Epithelial cell of proximal tubule (primary cell): ENCODE results near the gene RHO. TPM values are rescaled to one million over a fixed set of nuclear protein-coding genes. Genes with fewer than 3 reads are reported as not detected.
"Not testable (repeated sequence)": the region's sequence is repeated elsewhere in the genome, so short reads cannot be mapped to it uniquely, and the experiment has no call there.

Experiments used
- DNase-seq: peaks from one replicate; pipeline ENCODE4 v3.0.0-alpha.2; 2011; ENCODE audit warnings: low read depth
- H3K4me3 ChIP-seq: 2 replicates; pipeline ENCODE4 v1.5.1; 2011; ENCODE audit warnings: low read depth, mild to moderate bottlenecking, low read length
- total RNA-seq: library from RNA; depleted of rRNA; stranded (reverse); fragments of >200 nt; gene quantifications from 2 replicates; pipeline ENCODE4 v1.2.3, GENCODE V29; 2015
- TF ChIP-seq, protein P1 (sequence below): conservative IDR thresholded peaks from 2 replicates; pipeline ENCODE4 v1.5.1; 2012; ENCODE audit warnings: low read depth, mild to moderate bottlenecking, low read length

The RHO gene
- total RNA-seq, 1 donor from 2014 or later: not detected

DNA sequence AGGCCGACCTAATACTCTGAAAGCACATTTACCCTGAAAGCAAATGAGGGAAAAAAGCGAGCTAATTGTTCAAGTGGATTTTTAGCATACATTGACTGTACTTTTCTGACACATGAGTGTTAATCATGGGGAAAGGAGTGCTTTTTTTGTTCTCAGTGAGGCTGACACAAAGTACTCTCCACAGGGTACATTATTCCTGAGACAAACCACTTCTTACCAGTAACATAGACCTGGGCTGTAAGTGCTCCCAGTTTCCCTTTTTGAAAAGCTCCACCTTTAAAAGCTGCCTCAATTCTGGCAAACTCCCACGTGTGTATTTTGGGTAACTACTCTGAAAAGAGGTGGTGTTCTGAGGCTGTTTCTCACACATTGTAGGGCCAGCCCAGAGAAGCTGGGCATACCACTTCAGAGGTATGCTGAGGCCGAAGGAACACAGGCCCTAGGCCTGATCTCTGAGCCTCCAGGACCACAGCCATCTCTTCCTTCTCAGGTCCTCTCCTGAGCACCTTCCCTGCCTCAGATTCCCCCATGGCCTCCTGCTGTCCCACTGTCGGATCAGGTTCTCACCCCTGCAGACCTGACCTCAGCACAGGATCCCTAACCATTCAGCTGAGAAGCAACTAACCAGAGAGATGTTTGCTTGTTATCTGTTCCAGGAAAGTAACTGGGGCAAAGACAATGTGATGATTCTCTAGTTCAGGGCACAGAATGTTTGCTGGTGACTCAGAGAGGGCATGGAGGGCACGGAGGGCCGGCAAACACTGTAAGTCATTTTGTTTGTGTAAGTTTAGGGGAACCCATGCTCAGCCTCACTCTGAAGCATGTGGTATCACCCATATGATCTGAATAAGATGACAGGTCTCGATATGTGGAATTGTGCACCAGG is 29.6 kb upstream of the RHO start:
- H3K4me3 ChIP-seq, DNase-seq: not testable (repeated sequence)

DNA sequence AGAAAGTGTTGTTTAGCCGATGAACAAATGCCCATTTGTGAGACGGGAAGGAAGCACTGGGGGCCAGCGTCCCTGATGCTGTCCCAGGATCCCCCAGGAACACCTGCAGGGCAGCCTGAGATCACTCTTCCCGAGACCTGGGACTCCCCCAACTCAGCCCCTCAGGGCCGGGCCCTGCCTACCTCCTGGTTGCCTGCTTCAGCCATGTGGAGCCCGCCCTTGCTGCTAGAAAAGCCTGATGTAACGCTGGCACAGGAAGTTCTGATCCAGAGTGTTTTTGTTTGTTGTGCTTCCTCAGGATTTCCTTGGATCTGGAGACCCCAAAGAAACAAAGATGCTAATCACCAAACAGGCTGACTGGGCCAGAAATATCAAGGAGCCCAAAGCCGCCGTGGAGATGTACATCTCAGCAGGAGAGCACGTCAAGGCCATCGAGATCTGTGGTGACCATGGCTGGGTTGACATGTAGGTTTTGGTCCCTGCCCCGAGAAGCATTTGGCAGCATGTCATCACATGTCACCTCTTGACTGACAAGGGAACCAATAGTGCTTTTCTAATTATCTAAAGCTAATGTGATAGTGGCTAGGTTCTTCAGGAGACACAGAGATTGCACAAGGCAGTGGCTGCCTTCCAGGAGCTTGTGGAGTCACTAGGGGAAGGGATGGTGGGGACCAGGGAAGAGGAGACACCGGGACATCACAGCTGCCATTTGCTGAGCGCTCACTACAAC is 28.7 kb upstream of the RHO start:
- not testable (repeated sequence) for DNase-seq

DNA sequence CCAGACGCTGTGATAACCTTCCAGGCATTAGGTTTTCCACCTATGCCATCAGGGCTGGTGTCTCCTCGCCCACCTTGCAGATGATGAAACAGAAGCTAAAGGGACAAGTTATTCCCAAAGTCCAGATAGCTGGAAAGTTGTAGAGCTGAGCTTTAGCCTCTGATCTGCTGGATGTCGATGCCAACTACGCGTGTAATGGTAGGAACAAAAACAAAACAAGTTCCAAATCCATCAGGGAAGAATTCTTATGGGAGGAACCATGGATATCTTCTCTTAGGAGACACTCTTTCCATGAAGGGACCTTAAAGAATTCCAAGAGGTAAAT is 28.1 kb upstream of the RHO start:
- TF ChIP-seq, protein P1, sequence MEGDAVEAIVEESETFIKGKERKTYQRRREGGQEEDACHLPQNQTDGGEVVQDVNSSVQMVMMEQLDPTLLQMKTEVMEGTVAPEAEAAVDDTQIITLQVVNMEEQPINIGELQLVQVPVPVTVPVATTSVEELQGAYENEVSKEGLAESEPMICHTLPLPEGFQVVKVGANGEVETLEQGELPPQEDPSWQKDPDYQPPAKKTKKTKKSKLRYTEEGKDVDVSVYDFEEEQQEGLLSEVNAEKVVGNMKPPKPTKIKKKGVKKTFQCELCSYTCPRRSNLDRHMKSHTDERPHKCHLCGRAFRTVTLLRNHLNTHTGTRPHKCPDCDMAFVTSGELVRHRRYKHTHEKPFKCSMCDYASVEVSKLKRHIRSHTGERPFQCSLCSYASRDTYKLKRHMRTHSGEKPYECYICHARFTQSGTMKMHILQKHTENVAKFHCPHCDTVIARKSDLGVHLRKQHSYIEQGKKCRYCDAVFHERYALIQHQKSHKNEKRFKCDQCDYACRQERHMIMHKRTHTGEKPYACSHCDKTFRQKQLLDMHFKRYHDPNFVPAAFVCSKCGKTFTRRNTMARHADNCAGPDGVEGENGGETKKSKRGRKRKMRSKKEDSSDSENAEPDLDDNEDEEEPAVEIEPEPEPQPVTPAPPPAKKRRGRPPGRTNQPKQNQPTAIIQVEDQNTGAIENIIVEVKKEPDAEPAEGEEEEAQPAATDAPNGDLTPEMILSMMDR: no peak

More for the DNA sequence above, 28.7 kb upstream of the RHO start:
- not testable (repeated sequence) for H3K4me3 ChIP-seq

DNA sequence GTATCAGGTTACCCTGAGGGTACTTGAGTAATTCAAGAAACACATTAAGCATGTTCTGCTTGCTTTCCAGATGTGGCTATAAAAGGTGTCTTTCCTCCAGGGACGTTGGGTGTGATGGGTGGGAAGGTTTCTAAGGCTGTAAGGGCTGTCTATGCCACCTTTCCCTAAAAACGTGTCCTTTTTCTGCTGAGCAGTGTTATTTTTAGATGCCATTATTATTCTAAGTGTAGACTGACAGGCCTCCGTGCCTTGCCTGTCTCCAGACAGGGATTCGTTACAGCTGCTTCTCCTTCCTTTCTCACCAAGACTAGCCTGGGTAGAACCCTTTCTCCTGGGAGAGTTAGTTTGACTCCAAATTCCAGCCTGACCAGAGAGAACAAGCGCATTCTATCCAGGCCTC is 26.8 kb upstream of the RHO start:
- H3K4me3 ChIP-seq: no peak overlapping the region
- TF ChIP-seq, protein P1: no peak
- DNase-seq: no peak

More for the DNA sequence above, 28.1 kb upstream of the RHO start:
- H3K4me3 ChIP-seq: no peak overlapping the region
- no peak for DNase-seq

DNA sequence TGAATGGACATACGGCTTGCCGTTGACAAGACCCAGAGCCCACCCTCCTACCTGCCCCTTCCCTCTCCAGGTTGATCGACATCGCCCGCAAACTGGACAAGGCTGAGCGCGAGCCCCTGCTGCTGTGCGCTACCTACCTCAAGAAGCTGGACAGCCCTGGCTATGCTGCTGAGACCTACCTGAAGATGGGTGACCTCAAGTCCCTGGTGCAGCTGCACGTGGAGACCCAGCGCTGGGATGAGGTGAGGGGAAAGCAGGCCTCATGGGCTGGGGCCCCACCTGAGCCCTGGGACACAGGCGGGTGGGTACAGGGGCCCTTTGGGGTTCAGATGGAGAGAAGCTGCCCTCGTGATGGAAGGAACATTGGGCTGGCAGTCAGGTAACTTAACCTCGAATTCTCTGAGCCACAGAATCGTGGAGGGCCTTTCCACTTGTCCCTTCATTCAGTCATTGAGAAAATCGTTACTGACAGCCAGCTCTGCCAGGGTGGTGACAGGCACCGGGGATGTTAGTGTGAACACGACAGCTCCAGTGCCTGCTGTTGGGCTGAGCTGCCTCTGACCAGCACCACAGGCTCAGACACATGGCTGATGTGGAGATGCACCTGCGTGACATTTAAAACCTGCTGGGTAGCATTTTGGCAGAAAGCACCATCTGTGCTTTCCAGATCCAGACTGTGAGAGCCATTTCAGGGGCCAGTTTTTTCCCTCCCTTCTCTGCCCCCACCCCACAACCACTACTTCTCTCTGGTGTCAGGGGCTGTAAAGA is 25.6 kb upstream of the RHO start:
- no peak overlapping the region for H3K4me3 ChIP-seq
- DNase-seq: no peak
- TF ChIP-seq, protein P1: no peak

DNA sequence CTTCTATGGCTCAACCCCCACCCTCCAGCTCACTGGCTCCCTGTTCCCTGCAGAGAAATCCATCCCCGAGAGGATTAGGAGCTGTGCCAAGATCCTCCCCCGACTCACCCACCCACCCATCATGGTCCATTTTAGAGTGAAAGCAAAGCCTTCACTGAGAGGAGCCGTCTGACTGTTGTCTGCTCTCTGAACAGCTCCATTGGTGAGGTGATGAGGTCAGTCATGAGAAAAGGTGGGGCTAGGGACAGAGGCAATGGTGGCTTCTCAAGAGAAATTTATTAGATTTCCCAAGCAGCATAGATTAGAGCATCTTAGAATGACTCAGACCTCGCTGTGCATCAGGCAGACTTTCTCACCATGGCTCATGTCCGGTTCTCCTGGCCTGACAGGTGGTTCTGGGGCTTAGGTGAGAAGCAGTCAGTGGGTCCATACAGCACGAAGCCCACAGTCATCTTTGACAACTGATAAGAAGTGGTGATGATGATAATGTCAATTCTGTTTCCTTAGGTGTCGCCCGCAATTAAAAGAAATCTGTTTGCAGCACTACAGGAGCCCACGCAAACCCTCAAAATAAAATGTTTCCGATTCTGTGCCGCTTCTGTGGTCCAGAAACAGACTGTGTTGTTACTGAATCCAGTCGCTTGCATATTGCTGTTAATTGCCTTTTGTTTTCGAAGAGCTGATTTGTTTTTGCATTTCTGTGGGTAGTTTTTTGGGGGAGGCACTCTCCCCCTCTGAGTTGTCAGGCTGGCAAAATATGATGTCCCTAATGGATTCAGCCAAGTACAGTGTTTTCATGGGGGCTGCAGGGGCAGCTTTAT is 24.8 kb upstream of the RHO start:
- DNase-seq: no peak
- TF ChIP-seq, protein P1: no peak
- H3K4me3 ChIP-seq: no peak overlapping the region

DNA sequence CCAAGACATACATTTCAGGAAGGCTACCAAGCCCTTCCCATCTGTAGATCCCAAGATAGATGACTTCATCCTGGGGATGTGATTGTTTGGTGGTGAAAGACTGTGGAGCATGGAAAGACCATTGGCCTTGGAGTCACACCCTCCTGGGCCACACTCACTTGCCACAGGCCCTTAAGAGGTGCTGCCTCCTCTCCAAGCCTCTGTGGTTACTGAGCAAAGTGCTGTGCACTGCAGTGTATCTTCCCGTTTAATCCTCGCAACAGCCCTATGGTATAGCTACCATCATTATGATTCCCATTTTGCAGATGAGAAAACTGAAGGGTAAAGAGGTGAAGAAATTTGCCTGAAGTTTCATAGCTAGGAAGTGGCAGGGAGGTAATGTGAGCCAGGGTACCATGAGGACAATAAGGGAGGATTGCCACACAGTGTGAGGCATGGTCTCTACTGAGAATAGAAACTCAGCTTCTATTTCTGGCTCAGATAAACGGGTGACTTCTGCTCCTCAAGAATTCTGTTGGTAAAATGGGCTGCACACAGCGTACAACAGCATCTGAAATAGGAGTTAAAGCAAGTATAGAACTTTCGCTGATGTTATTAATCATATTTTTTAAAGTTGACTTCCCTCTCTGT is 23.9 kb upstream of the RHO start:
- H3K4me3 ChIP-seq: no peak overlapping the region
- TF ChIP-seq, protein P1: no peak
- no peak for DNase-seq
